ENCODE measurements around the gene KIAA0513. TPM values are rescaled to one million over a fixed set of nuclear protein-coding genes. Genes with fewer than 3 reads are reported as not detected.

The KIAA0513 gene
- total RNA-seq, 1 experiment from 2014 or later = 8.7 TPM

- ChIA-PET POLR2A (no interaction called here), CTCF (no interaction called here)
Measured at GRCh38 chr16:85081765-85082164, 54.2 kb downstream of the KIAA0513 start.

DNA sequence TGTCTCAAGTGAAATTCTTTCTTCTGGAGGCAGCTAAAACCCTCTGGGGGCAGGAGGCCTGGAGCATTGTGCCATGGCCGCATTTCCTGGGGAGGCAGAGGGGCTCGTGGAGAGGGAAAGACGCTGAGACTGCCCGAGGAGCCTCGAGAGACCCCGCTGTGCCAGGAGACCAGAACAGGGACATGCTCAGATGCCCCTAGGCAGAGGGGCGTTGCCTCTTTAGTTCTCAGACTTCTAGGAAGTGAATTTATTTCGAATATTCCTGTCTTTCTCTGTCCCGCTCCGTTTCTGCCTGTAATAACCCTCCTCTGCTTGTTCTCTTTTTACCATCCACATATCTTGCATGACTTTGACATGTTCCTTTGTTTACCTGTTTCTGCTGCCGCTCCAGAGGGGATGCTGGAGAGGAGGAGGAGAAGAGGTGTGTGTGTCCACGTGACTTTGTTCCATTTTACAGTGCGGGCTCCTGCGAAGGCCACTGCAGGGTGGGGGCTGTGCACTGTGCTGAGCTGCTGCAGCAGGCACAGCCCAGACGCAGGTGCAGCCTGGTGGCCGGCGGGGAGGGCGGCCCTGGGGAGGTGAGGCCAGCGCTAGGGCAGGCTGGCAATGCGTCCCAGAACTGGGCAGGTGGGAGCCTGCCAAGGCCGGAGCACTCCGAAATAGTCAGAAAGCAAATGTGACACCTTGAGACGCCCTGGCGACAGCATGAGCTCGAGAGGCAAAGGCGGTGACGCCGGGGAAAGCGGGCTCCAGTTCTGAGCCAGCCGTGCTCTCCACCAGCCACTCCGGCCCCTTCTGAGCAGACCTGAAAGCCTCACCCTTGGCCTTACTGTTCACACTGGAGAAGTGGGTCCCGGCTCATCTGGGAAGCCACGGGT is 54.8 kb downstream of the KIAA0513 start:
- Histone ChIP-seq H3K9me3 (ENCODE audit: control insufficient read depth, insufficient read depth, low read depth, low read length) (no peaks in the 10 kb centered on the region), H3K27ac (ENCODE audit: low read length) (no peak overlapping the region), H3K4me1 (ENCODE audit: control insufficient read depth, insufficient read depth, low read length) (no peaks in the 10 kb centered on the region), H3K27me3 (ENCODE audit: control insufficient read depth, insufficient read depth, low read length) (no peaks in the 10 kb centered on the region), H3K36me3 (ENCODE audit: control insufficient read depth, insufficient read depth, low read length) (no peaks in the 10 kb centered on the region), H3K4me3 (ENCODE audit: low read depth in 2 of 2, low read length in 2 of 2) (no peak overlapping the region)
- POLR2A ChIA-PET = no interaction called here
- CTCF ChIA-PET = no interaction called here
- no peak for TF ChIP-seq POLR2AphosphoS5 (IDR thresholded peaks at IDR 0.05; ENCODE audit: low read depth, low read length)
- TF ChIP-seq REST (IDR thresholded peaks at IDR 0.05; ENCODE audit: insufficient read depth in 1 of 2, low read depth in 2 of 2, low read length in 1 of 2) = no peak
- TF ChIP-seq TCF7L2 (IDR thresholded peaks at IDR 0.05; ENCODE audit: low read depth, low read length) = no peak
- no peak for TF ChIP-seq SIN3A (IDR thresholded peaks at IDR 0.05; ENCODE audit: borderline replicate concordance, insufficient read depth, low read depth, low read length)
- TF ChIP-seq, protein P1, sequence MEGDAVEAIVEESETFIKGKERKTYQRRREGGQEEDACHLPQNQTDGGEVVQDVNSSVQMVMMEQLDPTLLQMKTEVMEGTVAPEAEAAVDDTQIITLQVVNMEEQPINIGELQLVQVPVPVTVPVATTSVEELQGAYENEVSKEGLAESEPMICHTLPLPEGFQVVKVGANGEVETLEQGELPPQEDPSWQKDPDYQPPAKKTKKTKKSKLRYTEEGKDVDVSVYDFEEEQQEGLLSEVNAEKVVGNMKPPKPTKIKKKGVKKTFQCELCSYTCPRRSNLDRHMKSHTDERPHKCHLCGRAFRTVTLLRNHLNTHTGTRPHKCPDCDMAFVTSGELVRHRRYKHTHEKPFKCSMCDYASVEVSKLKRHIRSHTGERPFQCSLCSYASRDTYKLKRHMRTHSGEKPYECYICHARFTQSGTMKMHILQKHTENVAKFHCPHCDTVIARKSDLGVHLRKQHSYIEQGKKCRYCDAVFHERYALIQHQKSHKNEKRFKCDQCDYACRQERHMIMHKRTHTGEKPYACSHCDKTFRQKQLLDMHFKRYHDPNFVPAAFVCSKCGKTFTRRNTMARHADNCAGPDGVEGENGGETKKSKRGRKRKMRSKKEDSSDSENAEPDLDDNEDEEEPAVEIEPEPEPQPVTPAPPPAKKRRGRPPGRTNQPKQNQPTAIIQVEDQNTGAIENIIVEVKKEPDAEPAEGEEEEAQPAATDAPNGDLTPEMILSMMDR (IDR thresholded peaks at IDR 0.05) = no peak
- DNase-seq (ENCODE audit: low read depth, low spot score) = no peak
- BruUV-seq (replicated peaks) = no TSS peak
- in situ Hi-C loops (cut with HindIII; ENCODE audit: low pct_unique_long_range_greater_than_20kb, low sequenced_read_pairs) = no loop called here
- no peak for ATAC-seq
- intact Hi-C loops (cut with micrococcal nuclease; ENCODE audit: unreplicated experiment) = no loop called here

More at GRCh38 chr16:85081765-85082164, 54.2 kb downstream of the KIAA0513 start:
- ATAC-seq (no peak), DNase-seq (ENCODE audit: low read depth, low spot score) (no peak)
- Histone ChIP-seq H3K27me3 (ENCODE audit: control insufficient read depth, insufficient read depth, low read length) (no peaks in the 10 kb centered on the region), H3K36me3 (ENCODE audit: control insufficient read depth, insufficient read depth, low read length) (no peaks in the 10 kb centered on the region), H3K4me3 (ENCODE audit: low read depth in 2 of 2, low read length in 2 of 2) (no peak overlapping the region), H3K4me1 (ENCODE audit: control insufficient read depth, insufficient read depth, low read length) (no peaks in the 10 kb centered on the region), H3K9me3 (ENCODE audit: control insufficient read depth, insufficient read depth, low read depth, low read length) (no peaks in the 10 kb centered on the region), H3K27ac (ENCODE audit: low read length) (no peak overlapping the region)
- no TSS peak for BruUV-seq (replicated peaks)
- in situ Hi-C loops (cut with HindIII; ENCODE audit: low pct_unique_long_range_greater_than_20kb, low sequenced_read_pairs) = no loop called here
- TF ChIP-seq SIN3A (IDR thresholded peaks at IDR 0.05; ENCODE audit: borderline replicate concordance, insufficient read depth, low read depth, low read length) = no peak
- TF ChIP-seq REST (IDR thresholded peaks at IDR 0.05; ENCODE audit: insufficient read depth in 1 of 2, low read depth in 2 of 2, low read length in 1 of 2) = no peak
- no peak for TF ChIP-seq POLR2AphosphoS5 (IDR thresholded peaks at IDR 0.05; ENCODE audit: low read depth, low read length)
- no peak for TF ChIP-seq TCF7L2 (IDR thresholded peaks at IDR 0.05; ENCODE audit: low read depth, low read length)
- intact Hi-C loops (cut with micrococcal nuclease; ENCODE audit: unreplicated experiment) = no loop called here
